Kidney glomerular epithelial cell (primary cell): ENCODE results near the gene LDB1.

Experiments
- DNase-seq: peaks from one replicate; lab custom pipeline; 2025; lab: John Stamatoyannopoulos, UW

The LDB1 gene

DNA sequence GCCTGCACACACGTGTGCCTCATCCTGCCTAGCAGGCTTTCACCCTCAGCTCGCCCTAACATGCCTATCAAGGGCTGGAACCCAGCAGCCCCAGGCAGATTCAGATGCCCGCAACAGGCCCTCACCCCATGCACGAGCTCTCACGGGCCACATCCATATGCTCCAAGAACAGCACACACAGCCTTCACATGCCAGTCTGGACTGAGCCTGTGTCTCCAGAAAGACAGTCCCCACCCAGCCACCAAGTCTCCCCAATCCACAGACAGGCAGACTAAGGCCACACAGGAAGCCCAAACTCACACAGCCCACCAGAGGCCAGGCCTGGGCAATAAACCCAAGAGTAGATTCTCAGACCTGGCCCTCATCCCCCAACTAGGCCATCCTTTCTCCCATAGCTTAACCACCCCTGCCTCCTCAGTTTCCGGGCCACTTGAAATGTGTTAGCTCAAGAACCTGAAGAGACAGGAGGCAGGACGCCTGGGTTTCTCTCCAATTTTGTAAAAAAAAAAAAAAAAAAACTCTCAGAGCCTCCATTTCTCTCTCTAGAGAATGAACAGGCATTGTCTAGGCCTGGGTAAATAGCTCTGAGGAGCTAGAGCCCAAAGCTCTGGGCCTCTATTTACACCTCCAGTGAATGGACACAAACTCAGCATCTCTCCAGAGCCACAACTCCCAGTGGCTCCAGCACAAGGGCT is 6.8 kb downstream of the LDB1 start:
- no peak for DNase-seq

DNA sequence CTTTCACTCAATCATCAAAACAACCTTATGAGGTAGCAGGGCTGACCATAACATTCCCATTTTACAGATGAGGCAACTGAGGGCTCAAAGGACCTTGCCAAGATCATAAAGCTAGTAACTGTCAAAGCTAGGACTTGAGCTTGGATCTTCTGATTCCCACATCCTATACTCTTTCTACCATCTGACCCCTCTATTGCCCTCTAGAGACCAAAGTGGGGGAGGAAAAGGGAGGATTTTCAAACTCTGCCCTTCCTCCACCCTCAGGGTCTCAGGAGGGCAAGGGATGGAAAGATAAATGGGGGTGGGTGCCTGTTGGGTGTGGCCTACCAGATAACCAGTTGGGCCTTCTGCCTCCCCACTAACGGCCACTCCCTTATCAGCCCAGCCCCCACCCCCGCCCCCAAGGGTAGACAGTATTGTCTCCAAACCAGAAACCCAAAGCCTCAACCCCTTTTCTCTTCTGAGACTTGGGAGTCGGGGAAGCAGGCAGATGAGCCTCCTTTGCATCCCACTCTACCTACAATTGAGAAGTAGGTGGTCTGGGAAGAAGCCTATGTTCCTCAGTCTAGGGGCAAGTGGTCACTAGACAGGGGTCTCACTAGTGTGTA is 7.9 kb downstream of the LDB1 start:
- DNase-seq, result no peak

DNA sequence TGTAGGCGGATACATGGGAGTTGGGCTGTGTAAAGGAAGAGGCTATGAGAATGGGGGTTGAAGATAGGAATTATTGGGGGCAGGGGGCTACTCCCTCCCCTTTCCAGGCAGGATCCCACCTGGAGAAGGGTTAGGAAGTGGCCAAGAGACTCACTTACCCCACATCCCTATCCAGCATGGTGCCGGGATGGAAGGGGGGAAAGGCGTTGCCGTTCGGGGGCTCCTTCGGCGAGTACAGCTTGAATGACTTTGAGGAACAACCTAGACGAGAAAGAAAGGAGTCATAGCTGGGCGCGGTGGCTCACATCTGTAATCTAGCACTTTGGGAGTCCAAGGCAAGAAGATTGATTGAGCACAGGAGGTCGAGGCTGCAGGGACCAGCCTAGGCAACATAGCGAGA is 8.9 kb downstream of the LDB1 start:
- no peak for DNase-seq

DNA sequence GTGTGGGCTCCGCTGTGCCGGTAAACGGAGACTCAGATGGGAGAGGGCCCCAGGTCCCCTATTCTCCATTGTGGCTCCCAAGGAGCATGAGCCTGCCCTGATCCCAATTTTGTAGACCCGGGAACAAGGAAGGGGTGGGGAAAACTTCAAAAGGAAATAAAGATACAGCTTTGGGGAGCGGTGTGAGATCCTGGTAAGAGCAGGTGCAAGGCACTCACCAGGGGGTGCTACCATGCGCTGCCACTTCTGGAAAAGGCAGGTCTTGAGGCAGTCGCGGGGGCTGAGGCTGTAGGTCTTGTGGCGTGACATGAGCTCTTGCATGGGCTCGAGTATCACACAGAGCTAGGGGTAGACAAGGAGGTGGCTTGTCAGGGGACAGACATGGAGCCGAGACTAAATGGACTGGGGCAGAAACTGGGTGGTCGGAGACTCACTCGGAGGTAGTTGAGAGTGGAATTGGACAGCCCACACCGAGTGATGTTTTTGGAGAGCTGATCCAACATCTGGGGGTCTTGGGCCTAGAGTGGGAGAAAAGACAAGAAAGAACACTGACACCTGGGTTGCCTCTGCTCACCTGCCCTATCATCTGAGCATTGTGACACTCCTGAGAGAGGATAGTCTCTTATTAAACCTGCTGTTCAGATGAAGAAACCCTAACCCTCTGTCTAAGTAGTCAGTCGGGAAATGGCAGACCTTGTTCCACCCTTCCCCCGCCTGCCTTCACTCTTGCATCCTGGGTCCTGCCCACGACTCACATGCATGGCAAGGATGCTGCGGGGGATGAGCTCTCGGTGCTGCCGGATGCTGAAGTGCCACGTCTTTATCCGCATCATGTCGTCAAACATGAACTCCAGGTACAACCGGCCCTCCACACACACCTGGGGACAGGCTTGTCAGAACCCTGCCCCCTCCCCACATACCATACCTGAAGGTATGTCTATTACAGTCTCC is 10.7 kb downstream of the LDB1 start:
- DNase-seq, result no peak

DNA sequence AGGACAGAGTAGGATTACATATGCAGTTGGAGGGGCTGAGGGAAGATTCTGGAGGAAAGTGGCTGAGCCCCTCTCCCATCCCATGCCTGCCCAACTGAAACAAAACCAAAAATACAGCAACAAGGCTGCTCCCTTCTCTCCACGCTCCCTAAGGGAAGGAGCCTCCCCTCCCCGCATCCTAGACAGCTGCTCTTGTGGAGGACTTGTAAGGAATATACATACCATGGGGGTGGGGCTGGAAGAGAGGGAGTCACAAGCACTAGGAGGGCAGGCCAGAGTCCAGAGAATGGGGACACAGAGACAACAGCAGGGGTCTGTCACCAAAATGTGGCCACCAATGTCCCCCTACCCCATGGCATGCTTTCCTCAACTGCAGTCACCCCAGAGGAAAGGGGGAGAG is 13.2 kb downstream of the LDB1 start:
- no peak for DNase-seq

DNA sequence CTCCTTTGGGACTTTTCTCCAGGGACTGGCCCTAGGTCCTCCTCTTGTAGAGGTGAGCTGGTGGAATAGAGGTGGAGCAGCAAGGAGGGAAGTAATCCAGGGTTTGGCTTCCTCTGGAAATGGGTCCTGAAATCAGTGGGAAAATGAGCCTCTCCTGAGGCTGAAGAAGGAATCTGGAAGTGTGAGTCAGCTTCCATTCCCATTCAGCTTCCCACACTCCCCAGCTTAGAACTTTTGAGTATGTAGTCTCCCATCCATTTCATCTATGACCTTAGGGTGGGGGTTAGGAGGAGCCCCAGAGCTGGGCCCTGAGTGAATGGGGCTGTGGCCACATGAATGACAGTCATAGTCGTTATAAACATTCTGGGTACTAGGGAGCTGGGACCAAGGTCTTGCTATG is 17.7 kb downstream of the LDB1 start:
- DNase-seq, result no peak

DNA sequence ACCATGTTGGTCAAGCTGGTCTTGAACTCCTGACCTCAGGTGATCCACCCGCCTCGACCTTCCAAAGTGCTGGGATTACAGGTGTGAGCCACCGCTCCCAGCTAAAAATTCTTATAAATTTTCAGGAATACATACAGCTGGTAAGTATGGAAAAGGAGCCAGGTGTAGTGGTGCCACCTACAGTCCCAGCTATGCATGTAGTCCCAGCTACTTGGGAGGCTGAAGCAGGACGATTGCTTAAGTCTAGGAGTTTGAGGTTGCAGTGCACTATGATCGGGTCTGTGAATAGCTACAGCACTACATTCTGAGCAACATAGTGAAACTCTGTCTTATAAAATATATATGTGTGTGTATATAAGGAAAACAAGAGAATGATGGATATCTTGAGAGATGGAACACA is 19.0 kb downstream of the LDB1 start:
- DNase-seq, result no peak

DNA sequence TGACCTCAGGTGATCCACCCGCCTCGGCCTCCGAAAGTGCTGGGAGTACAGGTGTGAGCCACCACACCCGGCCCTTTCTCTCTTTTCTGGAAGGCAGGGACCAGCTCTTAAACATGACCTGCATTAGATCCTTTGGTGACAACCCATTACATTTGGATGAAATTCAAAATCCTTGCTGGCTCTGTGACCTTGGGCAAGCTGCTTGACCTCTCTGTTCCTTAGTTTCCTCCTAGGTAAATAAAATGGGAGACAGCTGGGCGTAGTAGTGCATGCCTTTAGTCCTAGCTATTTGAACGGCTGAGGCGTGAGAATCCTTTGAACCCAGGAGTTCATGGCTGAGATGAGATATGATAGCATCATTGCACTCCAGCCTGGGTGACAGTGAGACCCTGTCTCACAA is 23.7 kb downstream of the LDB1 start:
- DNase-seq, result no peak

DNA sequence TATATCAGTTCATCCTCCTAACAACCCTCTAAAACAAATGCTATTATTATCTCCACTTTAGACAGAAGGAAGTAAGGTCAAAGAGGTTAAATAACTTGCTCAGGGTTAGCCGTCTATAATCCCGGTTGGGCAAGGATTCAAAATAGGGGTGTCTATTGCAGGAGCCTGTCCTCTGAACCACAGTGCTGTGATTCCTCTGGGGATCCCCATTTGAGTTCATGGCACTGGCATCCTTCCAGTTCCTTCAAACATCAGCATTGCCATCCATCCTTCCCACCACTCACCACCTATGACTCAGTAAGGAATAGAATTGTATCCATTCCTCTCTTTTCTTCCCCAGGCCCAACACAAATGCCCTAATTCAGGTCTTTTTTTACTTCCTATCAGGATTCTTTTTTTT is 29.4 kb downstream of the LDB1 start:
- DNase-seq, result no peak

DNA sequence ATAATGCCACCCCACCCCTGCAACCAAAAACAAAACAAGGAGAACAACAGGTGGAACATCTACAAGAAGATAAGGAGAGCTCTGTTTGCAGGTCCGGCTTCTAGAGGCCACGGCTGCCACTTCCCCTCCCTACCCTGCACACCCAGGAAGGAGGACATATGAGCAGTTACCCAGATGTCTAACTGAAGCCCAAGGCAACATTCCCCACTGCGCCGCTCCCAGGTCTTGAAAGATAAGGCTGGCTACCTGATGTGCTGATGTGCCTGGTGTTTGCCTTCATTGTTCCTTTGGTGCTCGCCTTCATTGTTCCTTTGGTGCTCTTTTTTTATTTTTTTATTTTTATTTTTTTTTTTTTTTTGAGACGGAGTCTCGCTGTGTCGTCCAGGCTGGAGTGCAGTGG is 34.0 kb downstream of the LDB1 start:
- DNase-seq, result no peak

DNA sequence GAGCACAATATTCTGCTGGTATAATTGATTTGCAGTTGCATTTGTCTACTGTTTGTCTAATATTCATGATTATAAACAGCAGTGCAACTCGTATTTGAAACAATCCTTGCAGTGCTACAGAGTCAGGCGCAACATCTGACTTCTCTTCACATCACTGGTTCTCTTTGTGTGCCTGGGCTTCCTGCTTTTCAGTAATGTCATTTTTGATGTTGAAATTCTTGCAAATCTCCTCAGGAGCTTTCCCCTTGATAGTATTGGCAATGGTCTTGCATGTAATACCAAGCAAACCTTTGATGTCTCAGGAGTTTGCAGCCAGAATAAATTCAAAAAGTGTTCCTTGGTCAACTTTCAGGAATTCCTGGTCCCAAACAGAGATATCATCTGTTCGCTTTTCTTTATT is 34.8 kb downstream of the LDB1 start:
- no peak for DNase-seq

DNA sequence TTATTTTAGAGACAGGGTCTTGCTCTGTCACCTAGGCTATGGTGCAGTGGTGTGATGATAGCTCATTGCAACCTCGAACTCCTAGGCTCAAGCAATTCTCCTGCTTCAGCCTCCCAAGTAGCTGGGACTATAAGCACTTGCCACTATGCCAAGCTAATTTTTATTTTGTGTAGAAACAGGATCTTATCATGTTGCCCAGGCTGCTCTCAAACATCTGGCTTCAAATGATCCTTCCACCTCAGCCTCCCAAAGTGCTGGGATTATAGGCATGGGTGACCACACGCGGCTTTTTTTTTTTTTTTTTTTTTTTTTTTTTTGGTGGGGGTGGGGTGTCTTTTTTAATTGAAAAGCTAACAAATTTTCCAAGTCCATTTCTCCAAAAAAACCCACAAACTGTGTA is 36.6 kb downstream of the LDB1 start:
- no peak for DNase-seq

DNA sequence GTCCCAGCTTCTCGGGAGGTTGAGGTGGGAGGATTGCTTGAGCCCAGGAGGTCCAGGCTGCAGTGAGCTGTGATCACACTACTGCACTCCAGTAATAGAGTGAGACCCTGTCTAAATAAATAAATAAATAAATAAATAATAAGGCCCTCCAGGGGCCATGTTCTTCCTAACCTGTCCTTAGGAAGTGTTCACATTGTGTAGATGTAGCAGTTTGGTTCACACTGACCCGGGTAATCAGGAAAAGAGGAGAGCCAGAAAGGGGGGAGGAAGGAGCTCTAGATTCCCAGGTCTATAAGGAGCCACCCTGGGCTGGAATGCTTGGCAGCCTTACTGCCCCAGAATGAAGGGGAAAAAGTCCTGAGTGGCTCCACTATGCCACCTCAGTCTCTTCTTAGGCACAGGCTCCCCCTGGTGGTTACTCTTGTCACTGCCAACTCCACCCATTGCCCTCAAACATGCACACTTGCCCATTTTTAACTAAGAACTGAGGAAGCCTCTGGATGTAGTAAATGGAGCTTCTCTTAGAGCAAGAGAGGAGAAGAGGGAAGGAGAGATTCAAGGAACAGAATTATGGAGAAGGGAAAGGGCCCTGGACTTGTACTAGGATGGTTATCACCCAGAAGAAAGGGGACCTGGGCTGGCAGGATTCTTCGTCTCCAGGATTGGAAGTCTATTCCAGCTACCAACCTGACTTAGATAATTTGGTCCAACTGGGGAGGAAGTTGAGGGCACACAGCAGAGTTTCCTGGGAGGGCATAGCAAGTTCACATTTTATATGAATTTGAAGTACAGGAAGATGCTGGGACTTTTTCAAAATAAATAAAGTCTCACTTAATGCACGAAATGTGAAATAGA is 47.3 kb downstream of the LDB1 start:
- peak; percentile 67 for DNase-seq

DNA sequence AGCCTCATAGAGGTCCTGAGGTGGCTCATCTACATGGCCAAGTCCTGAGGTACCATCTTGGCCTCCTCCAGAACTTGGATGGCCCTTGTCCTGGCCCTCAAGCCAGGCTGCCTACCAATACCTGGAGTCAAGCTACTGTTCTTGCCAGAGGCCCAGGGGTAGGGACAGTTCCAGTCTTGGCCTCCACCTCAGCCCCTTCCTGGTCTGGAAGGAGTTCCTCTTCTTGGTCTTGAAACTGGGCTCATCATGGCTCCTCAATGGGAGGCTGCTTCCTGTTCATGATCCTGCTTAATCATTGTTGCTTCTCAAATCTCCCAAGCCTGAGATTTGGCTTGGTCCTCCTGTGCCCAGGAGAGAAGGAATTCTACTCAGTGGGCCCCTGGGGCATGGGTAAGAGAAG is 51.1 kb downstream of the LDB1 start:
- DNase-seq, result no peak

DNA sequence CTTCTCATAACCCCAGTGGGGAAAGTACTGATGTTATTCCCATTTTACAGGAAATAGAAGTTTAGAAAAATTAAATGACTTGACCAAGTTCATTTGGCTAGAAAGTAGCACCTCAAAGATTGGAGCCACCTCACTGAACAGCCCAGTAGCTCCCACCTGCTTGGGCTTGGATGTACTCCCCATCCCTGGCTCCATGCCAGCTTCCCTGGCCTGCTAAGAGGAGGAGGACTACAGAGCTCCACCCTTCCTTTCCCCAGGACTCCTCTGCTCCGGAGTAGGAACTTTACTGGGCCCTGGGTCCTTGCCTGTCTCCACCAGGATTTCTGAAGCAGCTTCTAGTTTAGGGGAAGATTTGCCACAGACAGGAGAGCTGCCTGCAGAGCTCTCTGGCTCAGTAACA is 52.0 kb downstream of the LDB1 start:
- no peak for DNase-seq

DNA sequence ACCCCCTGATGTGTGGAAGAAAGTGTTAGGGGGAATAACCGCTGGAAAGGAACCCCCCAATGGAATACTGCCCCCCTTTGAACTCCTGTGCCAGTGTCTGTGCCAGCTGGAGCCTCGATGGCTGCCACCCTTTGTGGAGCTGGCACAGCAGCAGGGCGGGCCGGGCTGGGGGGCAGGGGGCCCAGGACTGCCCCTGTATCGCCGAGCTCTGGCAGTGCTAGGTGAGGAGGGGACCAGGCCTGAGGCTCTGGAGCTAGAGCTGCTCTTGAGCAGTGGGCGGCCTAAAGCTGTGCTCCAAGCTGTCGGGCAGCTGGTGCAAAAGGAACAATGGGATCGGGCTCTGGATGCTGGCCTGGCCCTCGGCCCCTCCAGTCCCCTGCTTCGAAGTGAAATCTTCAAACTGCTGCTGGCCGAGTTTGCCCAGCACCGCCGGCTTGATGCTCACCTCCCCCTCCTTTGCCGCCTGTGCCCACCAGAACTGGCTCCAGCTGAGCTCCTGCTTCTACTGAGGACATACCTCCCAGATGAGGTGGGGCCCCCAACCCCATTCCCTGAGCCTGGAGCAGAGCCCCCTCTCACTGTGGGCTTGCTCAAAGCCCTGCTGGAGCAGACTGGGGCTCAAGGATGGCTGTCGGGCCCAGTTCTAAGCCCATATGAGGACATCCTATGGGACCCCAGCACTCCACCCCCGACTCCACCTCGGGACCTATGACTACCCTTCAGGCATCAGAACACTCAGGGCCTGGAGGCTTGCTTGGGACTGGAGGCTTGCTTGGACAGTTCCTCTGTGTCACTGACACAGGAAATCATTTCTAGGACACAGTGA is 52.9 kb downstream of the LDB1 start:
- DNase-seq, result no peak

DNA sequence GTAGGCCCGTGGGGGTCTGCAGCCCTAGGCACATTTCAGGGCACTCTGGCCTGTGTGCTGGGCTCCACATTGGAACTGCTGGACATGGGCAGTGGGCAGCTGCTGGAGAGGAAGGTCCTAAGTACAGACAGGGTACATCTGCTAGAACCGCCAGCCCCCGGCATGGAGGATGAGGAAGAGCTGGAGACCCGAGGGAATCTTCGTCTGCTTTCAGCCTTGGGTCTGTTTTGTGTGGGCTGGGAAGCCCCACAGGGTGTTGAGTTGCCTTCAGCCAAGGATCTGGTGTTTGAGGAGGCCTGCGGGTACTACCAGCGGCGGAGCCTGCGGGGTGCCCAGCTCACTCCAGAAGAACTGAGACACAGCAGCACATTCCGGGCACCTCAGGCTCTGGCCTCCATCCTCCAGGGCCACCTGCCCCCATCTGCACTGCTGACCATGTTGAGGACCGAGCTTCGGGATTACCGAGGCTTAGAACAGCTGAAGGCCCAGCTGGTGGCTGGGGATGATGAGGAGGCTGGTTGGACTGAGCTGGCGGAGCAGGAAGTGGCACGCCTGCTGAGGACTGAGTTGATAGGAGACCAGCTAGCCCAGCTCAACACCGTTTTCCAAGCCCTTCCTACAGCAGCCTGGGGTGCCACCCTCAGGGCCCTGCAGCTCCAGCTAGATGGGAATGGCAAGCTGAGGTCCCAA is 53.6 kb downstream of the LDB1 start:
- DNase-seq, result no peak

DNA sequence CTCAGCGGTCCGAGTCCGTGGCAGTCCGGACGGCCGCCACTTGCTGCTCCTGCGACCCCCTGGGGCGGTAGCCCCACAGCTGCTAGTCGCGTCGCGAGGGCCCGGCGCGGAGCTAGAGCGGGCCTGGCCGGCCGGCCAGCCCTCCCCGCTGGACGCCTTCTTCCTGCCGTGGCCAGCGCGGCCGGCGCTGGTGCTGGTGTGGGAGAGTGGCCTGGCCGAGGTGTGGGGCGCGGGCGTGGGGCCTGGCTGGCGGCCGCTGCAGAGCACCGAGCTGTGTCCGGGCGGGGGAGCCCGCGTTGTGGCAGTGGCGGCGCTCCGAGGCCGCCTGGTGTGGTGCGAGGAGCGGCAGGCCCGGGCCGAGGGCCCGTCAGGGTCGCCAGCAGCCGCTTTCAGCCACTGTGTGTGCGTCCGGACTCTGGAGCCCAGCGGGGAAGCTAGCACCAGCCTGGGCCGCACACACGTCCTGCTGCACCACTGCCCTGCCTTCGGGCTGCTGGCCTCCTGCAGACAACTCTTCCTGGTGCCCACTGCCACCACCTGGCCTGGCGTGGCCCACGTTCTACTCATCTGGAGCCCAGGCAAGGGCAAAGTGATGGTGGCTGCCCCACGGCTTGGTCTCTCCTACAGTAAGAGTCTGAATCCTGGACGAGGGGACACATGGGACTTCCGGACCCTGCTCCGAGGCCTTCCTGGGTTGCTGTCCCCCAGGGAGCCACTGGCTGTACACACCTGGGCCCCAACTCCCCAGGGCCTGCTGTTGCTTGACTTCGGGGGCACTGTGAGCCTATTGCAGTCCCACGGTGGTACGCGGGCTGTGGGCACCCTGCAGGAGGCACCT is 54.4 kb downstream of the LDB1 start:
- DNase-seq, result no peak

DNA sequence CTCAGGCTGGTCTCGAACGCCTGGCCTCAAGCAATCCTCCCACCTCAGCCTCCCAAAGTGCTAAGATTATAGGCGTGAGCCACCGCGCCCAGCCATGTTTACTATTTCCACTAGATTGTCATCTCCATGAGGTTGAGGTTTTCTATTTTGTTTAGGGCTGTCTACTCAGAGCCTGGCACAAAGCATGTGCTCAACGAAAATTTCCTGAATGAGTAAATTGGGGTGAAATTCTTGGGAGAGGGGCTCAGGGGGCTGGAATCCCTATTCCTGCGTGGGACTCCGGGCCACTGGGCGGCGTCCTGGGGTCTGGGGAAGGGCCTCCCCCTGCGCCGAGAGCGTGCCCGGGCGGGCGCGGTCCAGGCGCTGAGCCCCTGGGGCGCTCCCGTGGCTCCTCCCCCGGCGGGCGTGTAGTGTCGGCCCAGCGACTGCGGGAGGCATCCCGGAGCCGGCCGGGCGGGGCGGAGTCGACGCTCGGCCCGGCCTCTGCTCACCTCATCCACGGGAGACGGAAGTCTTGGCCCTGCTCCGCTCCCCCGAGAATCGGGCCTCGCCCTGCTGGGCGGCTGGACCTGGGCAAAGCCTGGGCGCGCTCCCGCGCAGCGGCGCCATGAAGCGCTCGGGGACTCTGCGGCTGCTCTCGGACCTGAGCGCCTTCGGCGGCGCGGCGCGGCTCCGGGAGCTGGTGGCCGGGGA is 55.2 kb downstream of the LDB1 start, which contains the start of gene HPS6:
Gene HPS6 (plus strand): TSS at position 482 of the 693 bp plus-strand sequence. CDS start 126 bp downstream, at position 608.
- peak; percentile 83 for DNase-seq
